ENCODE results near the gene EZH1. TPM values are rescaled to one million over a fixed set of nuclear protein-coding genes. Genes with fewer than 3 reads are reported as not detected.

EZH1 gene
- total and polyA plus RNA-seq, 2 experiments from 2014 or later = 22.7 to 33.8 TPM

DNA sequence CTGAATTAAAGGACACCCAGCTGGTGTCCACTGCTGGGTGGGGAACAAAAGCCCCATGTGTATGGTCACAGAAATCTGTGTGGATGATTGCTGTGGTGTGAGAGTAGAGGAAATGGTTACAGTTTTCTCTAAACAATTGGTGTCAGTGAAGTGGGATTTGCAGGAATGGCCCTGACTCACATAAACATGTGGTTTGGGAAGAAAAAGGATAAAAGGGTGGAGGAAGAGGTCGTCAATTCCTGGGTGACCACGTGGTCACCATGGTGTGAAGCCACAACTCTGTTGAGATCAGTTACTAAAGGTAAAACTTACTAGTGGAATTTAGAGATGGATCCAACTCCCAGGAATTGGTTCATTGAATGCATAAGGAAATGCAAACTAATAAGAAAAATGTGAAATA is 89.3 kb downstream of the EZH1 start:
- Histone ChIP-seq H3K36me3 (no peaks in the 10 kb centered on the region), H3K4me1 (ENCODE audit: low read depth) (peaks cover 7% of the 10 kb centered on the region), H3K9me3 (ENCODE audit: low read depth) (no peaks in the 10 kb centered on the region), H3K27me3 (no peaks in the 10 kb centered on the region), H3K4me3 (no peak overlapping the region), H3K27ac (no peak overlapping the region)
- peak in 1 of 2 donors; percentile 11 for DNase-seq (ENCODE audit: low read depth in 1 of 2, low spot score in 1 of 2)
- TF ChIP-seq, protein P1, sequence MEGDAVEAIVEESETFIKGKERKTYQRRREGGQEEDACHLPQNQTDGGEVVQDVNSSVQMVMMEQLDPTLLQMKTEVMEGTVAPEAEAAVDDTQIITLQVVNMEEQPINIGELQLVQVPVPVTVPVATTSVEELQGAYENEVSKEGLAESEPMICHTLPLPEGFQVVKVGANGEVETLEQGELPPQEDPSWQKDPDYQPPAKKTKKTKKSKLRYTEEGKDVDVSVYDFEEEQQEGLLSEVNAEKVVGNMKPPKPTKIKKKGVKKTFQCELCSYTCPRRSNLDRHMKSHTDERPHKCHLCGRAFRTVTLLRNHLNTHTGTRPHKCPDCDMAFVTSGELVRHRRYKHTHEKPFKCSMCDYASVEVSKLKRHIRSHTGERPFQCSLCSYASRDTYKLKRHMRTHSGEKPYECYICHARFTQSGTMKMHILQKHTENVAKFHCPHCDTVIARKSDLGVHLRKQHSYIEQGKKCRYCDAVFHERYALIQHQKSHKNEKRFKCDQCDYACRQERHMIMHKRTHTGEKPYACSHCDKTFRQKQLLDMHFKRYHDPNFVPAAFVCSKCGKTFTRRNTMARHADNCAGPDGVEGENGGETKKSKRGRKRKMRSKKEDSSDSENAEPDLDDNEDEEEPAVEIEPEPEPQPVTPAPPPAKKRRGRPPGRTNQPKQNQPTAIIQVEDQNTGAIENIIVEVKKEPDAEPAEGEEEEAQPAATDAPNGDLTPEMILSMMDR (IDR thresholded peaks at IDR 0.05; ENCODE audit: low read depth, low read length) = no peak

DNA sequence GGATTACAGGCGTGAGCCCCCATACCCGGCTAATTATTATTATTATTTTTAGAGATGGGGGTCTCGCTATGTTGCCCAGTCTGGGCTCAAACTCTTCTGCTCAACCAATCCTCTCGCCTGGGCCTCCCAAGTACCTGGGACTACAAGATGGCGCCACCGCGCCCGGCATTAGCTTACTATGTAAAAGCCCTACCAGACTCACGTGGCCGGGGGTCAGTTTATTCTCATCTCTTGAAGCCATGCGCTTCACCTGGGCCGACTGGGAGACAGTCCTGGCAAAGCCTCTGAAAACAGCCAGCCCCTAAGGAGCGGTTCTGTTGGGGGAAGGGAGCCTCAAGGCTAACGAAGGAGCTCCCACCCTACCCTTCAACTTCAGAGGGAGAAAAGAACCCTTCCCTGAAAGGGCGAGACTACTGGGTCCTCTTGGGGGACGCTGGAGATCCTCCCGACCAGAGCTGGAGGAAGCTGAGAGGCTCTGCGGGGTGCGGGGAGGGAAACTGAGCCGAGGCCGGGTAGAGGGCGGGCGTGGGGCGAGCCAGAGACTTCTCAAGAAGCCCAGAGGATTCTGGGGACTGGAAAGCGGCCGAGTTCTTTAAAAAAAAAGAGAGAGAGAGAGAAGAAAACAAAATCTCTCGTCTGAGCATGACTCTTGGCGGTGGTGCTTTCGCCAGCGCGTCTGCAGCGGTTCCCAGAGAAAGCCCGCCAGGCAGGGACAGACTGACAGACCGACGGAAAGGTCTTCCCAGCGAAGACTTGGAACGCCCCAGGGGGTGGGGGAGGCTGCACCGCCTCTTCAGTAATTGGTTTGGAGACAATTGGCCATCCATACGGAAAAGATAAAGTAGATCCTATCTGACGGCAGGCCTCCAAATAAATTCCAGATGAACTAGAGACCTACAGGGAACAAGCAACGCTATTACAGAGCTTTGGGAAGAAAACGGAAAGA is 91.4 kb downstream of the EZH1 start:
- Histone ChIP-seq H3K36me3 (no peaks in the 10 kb centered on the region), H3K4me3 (no peak overlapping the region), H3K4me1 (ENCODE audit: low read depth) (peaks cover 7% of the 10 kb centered on the region), H3K27me3 (no peaks in the 10 kb centered on the region), H3K27ac (no peak overlapping the region), H3K9me3 (ENCODE audit: low read depth) (no peaks in the 10 kb centered on the region)
- TF ChIP-seq, protein P1 (IDR thresholded peaks at IDR 0.05; ENCODE audit: low read depth, low read length) = no peak
- DNase-seq (ENCODE audit: low read depth in 1 of 2, low spot score in 1 of 2) = peak in 1 of 2 donors; percentile 87

DNA sequence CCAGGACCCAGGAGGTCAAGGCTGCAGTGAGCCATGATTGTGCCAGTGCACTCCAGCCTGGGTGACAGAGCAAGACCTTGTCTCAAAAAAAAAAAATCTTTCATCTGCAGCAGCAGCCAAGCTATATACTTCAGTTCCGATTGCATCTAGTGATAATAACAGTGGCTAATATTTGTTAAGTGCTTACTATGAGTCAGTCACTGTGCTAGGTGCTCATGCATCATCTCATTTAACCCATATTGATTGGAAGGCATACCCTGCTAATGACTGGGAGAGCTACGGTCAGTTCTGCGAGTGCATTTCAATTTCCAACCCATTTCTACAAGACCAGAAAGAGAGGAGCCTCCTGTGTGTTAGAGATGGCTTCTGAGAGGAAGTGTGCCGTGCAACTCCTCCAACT is 93.4 kb downstream of the EZH1 start:
- Histone ChIP-seq H3K36me3 (no peaks in the 10 kb centered on the region), H3K4me3 (no peak overlapping the region), H3K4me1 (ENCODE audit: low read depth) (peaks cover 7% of the 10 kb centered on the region), H3K27me3 (no peaks in the 10 kb centered on the region), H3K27ac (no peak overlapping the region), H3K9me3 (ENCODE audit: low read depth) (no peaks in the 10 kb centered on the region)
- DNase-seq (ENCODE audit: low read depth in 1 of 2, low spot score in 1 of 2) = no peak
- TF ChIP-seq, protein P1 (IDR thresholded peaks at IDR 0.05; ENCODE audit: low read depth, low read length) = no peak

Other genes with a start within 250 kb of the EZH1 start
- 49.0 and 56.9 TPM in 2 replicates for gene NAGLU, start 208.8 kb downstream of the EZH1 start, total RNA-seq
- 37.1 and 56.9 TPM in 2 replicates for gene NAGLU, start 208.8 kb downstream of the EZH1 start, polyA plus RNA-seq
- gene HSD17B1, start 192.1 kb downstream of the EZH1 start, total RNA-seq = 4.3 and 6.0 TPM in 2 replicates
- 2.8 and 3.0 TPM in 2 replicates for gene HSD17B1, start 192.1 kb downstream of the EZH1 start, polyA plus RNA-seq
- 32.5 and 43.5 TPM in 2 replicates for gene COASY, start 182.9 kb downstream of the EZH1 start, total RNA-seq
- gene COASY, start 182.9 kb downstream of the EZH1 start, polyA plus RNA-seq = 74.7 and 97.4 TPM in 2 replicates
- 22.4 and 28.1 TPM in 2 replicates for gene MLX, start 177.9 kb downstream of the EZH1 start, total RNA-seq
- 37.1 and 47.3 TPM in 2 replicates for gene MLX, start 177.9 kb downstream of the EZH1 start, polyA plus RNA-seq
- 6.2 and 6.6 TPM in 2 replicates for gene PSMC3IP, start 167.3 kb downstream of the EZH1 start, total RNA-seq
- gene PSMC3IP, start 167.3 kb downstream of the EZH1 start, polyA plus RNA-seq = 9.1 and 14.0 TPM in 2 replicates
- gene RETREG3, start 135.7 kb downstream of the EZH1 start, total RNA-seq = 47.7 and 56.4 TPM in 2 replicates
- 46.9 and 48.0 TPM in 2 replicates for gene RETREG3, start 135.7 kb downstream of the EZH1 start, polyA plus RNA-seq
- gene TUBG1, start 135.4 kb downstream of the EZH1 start, total RNA-seq = 97.2 and 159 TPM in 2 replicates
- gene TUBG1, start 135.4 kb downstream of the EZH1 start, polyA plus RNA-seq = 162 and 177 TPM in 2 replicates
- 47.1 and 62.7 TPM in 2 replicates for gene TUBG2, start 85.8 kb downstream of the EZH1 start, total RNA-seq
- 67.4 and 83.1 TPM in 2 replicates for gene TUBG2, start 85.8 kb downstream of the EZH1 start, polyA plus RNA-seq
- 50.3 and 79.1 TPM in 2 replicates for gene PLEKHH3, start 68.0 kb downstream of the EZH1 start, total RNA-seq
- 54.7 and 95.6 TPM in 2 replicates for gene PLEKHH3, start 68.0 kb downstream of the EZH1 start, polyA plus RNA-seq
- 5.8 and 13.5 TPM in 2 replicates for gene CCR10, start 63.2 kb downstream of the EZH1 start, total RNA-seq
- 16.3 and 21.1 TPM in 2 replicates for gene CCR10, start 63.2 kb downstream of the EZH1 start, polyA plus RNA-seq
- 15.4 and 17.9 TPM in 2 replicates for gene CNTNAP1, start 62.5 kb downstream of the EZH1 start, total RNA-seq
- gene CNTNAP1, start 62.5 kb downstream of the EZH1 start, polyA plus RNA-seq = 3.5 and 3.9 TPM in 2 replicates
- 16.2 and 16.5 TPM in 2 replicates for gene RAMP2, start 16.2 kb upstream of the EZH1 start, total RNA-seq
- 20.6 and 28.0 TPM in 2 replicates for gene RAMP2, start 16.2 kb upstream of the EZH1 start, polyA plus RNA-seq
- gene VPS25, start 28.4 kb upstream of the EZH1 start, total RNA-seq = 101 and 129 TPM in 2 replicates
- 133 and 136 TPM in 2 replicates for gene VPS25, start 28.4 kb upstream of the EZH1 start, polyA plus RNA-seq
- 0.04 and 1.6 TPM in 2 replicates for gene WNK4, start 35.6 kb upstream of the EZH1 start, total RNA-seq
- 0.67 and 0.71 TPM in 2 replicates for gene WNK4, start 35.6 kb upstream of the EZH1 start, polyA plus RNA-seq
- 84.1 and 113 TPM in 2 replicates for gene COA3, start 53.7 kb upstream of the EZH1 start, total RNA-seq
- gene COA3, start 53.7 kb upstream of the EZH1 start, polyA plus RNA-seq = 228 and 275 TPM in 2 replicates
- 0.27 TPM in 1 of 2 replicates, not detected in the other for gene CNTD1, start 53.8 kb upstream of the EZH1 start, total RNA-seq
- 2.5 and 3.9 TPM in 2 replicates for gene CNTD1, start 53.8 kb upstream of the EZH1 start, polyA plus RNA-seq
- gene BECN1, start 79.2 kb upstream of the EZH1 start, total RNA-seq = 64.5 and 112 TPM in 2 replicates
- gene BECN1, start 79.2 kb upstream of the EZH1 start, polyA plus RNA-seq = 65.2 and 71.5 TPM in 2 replicates
- 59.4 and 72.3 TPM in 2 replicates for gene PSME3, start 88.4 kb upstream of the EZH1 start, total RNA-seq
- 77.0 and 104 TPM in 2 replicates for gene PSME3, start 88.4 kb upstream of the EZH1 start, polyA plus RNA-seq
- 2.5 and 5.6 TPM in 2 replicates for gene AOC2, start 99.5 kb upstream of the EZH1 start, total RNA-seq
- gene AOC2, start 99.5 kb upstream of the EZH1 start, polyA plus RNA-seq = 2.4 and 4.8 TPM in 2 replicates
- 2.3 and 5.2 TPM in 2 replicates for gene AOC3, start 106.2 kb upstream of the EZH1 start, total RNA-seq
- gene AOC3, start 106.2 kb upstream of the EZH1 start, polyA plus RNA-seq = 2.6 and 3.4 TPM in 2 replicates
- gene G6PC1, start 155.8 kb upstream of the EZH1 start, total RNA-seq = not detected in 2 replicates
- not detected in 2 replicates for gene G6PC1, start 155.8 kb upstream of the EZH1 start, polyA plus RNA-seq
- 36.1 and 37.0 TPM in 2 replicates for gene AARSD1, start 219.4 kb upstream of the EZH1 start, total RNA-seq
- gene AARSD1, start 219.4 kb upstream of the EZH1 start, polyA plus RNA-seq = 76.1 and 82.1 TPM in 2 replicates
- gene PTGES3L, start 235.0 kb upstream of the EZH1 start, total RNA-seq = 42.8 and 50.8 TPM in 2 replicates
- gene PTGES3L, start 235.0 kb upstream of the EZH1 start, polyA plus RNA-seq = 72.9 and 86.1 TPM in 2 replicates
- gene RUNDC1, start 235.5 kb upstream of the EZH1 start, total RNA-seq = 20.5 and 28.8 TPM in 2 replicates
- 33.8 and 39.0 TPM in 2 replicates for gene RUNDC1, start 235.5 kb upstream of the EZH1 start, polyA plus RNA-seq